ENCODE measurements around the gene ARMC9. TPM values are rescaled to one million over a fixed set of nuclear protein-coding genes. Genes with fewer than 3 reads are reported as not detected.

The ARMC9 gene
- total RNA-seq, 1 experiment from 2014 or later = 16.4 TPM

GRCh38 chr2:231200805-231201474 is 2.5 kb downstream of the ARMC9 start:
- Histone ChIP-seq H3K9ac (ENCODE audit: low read length) (no peak overlapping the region), H3K79me2 (ENCODE audit: insufficient read depth, low read length) (no peaks in the 10 kb centered on the region), H3K9me3 (ENCODE audit: control insufficient read depth in 1 of 2, insufficient read depth in 1 of 2, low read depth in 1 of 2, low read length in 2 of 2) (no peaks in the 10 kb centered on the region), H3K4me2 (ENCODE audit: low read length) (no peak overlapping the region), H3K9me2 (ENCODE audit: insufficient read depth) (no peaks in the 10 kb centered on the region), H3K27ac (ENCODE audit: low read depth, low read length) (no peak overlapping the region), H3K4me1 (ENCODE audit: control insufficient read depth in 1 of 2, insufficient read depth in 2 of 2, low read length in 2 of 2) (peaks cover 4 to 16% of the 10 kb centered on the region in 2 experiments; a peak in 2 of 4 replicates), H3K4me3 (replicated peaks in 1 of 2; ENCODE audit: low read depth in 1 of 2, low read length in 2 of 2) (no peak overlapping the region), H3K27me3 (ENCODE audit: insufficient read depth, low read length) (no peaks in the 10 kb centered on the region), H2AFZ (ENCODE audit: low read depth, low read length, poor library complexity, severe bottlenecking) (no peak overlapping the region), H3K36me3 (ENCODE audit: control insufficient read depth in 1 of 2, insufficient read depth in 2 of 2, low read length in 2 of 2) (no peaks in the 10 kb centered on the region), H4K20me1 (ENCODE audit: insufficient read depth) (no peaks in the 10 kb centered on the region)
- RAD21 ChIA-PET (ENCODE audit: low non-redundant PET in 1 of 2, low total read pairs in 2 of 2, uncharacterized antibody in 2 of 2, unreplicated experiment in 2 of 2) = no interaction called here
- no peak for TF ChIP-seq ATF3 (IDR thresholded peaks at IDR 0.05)
- TF ChIP-seq CBX3 (IDR thresholded peaks at IDR 0.05; ENCODE audit: low read depth) = no peak
- TF ChIP-seq TCF7L2 (IDR thresholded peaks at IDR 0.05; ENCODE audit: borderline replicate concordance, extremely low read depth, insufficient read depth, insufficient read length) = no peak
- intact Hi-C loops (cut with micrococcal nuclease) = no loop called here
- CTCF ChIA-PET = interaction anchor here (0.8 kb wide), 1 partner anchor 251 kb away, joined by 3 read pairs; no protein-coding TSS in a partner anchor
- BruUV-seq (replicated peaks) = no TSS peak
- POLR2A ChIA-PET = no interaction called here
- ATAC-seq = no peak
- no peak for DNase-seq (ENCODE audit: low read depth, low spot score)

- Histone ChIP-seq H3K4me2 (ENCODE audit: low read length) (no peak overlapping the region), H3K27ac (ENCODE audit: low read depth, low read length) (no peak overlapping the region), H3K4me1 (ENCODE audit: control insufficient read depth in 1 of 2, insufficient read depth in 2 of 2, low read length in 2 of 2) (peaks cover 4 to 16% of the 10 kb centered on the region in 2 experiments; a peak in 2 of 4 replicates), H3K79me2 (ENCODE audit: insufficient read depth, low read length) (no peaks in the 10 kb centered on the region), H3K36me3 (ENCODE audit: control insufficient read depth in 1 of 2, insufficient read depth in 2 of 2, low read length in 2 of 2) (no peaks in the 10 kb centered on the region), H4K20me1 (ENCODE audit: insufficient read depth) (no peaks in the 10 kb centered on the region; the same call in 1 of the 2 replicates), H3K9ac (ENCODE audit: low read length) (no peak overlapping the region), H3K4me3 (replicated peaks in 1 of 2; ENCODE audit: low read depth in 1 of 2, low read length in 2 of 2) (no peak overlapping the region), H3K27me3 (ENCODE audit: insufficient read depth, low read length) (no peaks in the 10 kb centered on the region), H3K9me3 (ENCODE audit: control insufficient read depth in 1 of 2, insufficient read depth in 1 of 2, low read depth in 1 of 2, low read length in 2 of 2) (no peaks in the 10 kb centered on the region), H2AFZ (ENCODE audit: low read depth, low read length, poor library complexity, severe bottlenecking) (no peak overlapping the region), H3K9me2 (ENCODE audit: insufficient read depth) (no peaks in the 10 kb centered on the region)
- BruUV-seq (replicated peaks) = no TSS peak
- CTCF ChIA-PET = no interaction called here
- intact Hi-C loops (cut with micrococcal nuclease) = no loop called here
- TF ChIP-seq CEBPB (IDR thresholded peaks at IDR 0.05; ENCODE audit: low read depth) (no peak), ATF3 (IDR thresholded peaks at IDR 0.05) (no peak), TCF7L2 (IDR thresholded peaks at IDR 0.05; ENCODE audit: borderline replicate concordance, extremely low read depth, insufficient read depth, insufficient read length) (no peak), REST (IDR thresholded peaks at IDR 0.05; ENCODE audit: low read depth) (no peak), EZH2phosphoT487 (IDR thresholded peaks at IDR 0.05; ENCODE audit: borderline replicate concordance) (no peak), SIN3A (IDR thresholded peaks at IDR 0.05; ENCODE audit: low read depth) (no peak)
- POLR2A ChIA-PET = no interaction called here
- DNase-seq (ENCODE audit: low read depth, low spot score) (no peak), ATAC-seq (no peak)
- RAD21 ChIA-PET (ENCODE audit: low non-redundant PET in 1 of 2, low total read pairs in 2 of 2, uncharacterized antibody in 2 of 2, unreplicated experiment in 2 of 2) = no interaction called here
These were observed 3.0 kb downstream of the ARMC9 start for GRCh38 chr2:231201475-231201814.
